HG03135 (cell line): ENCODE data around the gene ANAPC15.

Experiments
- ATAC-seq: cut with Tn5 transposase; IDR thresholded peaks from one replicate; pipeline ENCODE4 v1.9.1; 2021; ENCODE audit warnings: mild to moderate bottlenecking, moderate library complexity; ENCODE audit not compliant: unreplicated experiment

ANAPC15 gene

GRCh38 chr11:72088076-72088808 lies 24.3 kb downstream of the ANAPC15 start:
- ATAC-seq: no peak

GRCh38 chr11:72085621-72086351 lies 26.7 kb downstream of the ANAPC15 start:
- ATAC-seq: no peak

- no peak for ATAC-seq
Observed at GRCh38 chr11:72084965-72085364, 27.5 kb downstream of the ANAPC15 start.

GRCh38 chr11:72084076-72084475 lies 28.4 kb downstream of the ANAPC15 start:
- no peak for ATAC-seq

GRCh38 chr11:72083414-72083813 lies 29.1 kb downstream of the ANAPC15 start:
- ATAC-seq: no peak

- no peak for ATAC-seq
Observed at GRCh38 chr11:72081821-72082453, 30.6 kb downstream of the ANAPC15 start.

GRCh38 chr11:72081184-72081644 lies 31.3 kb downstream of the ANAPC15 start:
- no peak for ATAC-seq

- peak; percentile 94 for ATAC-seq
Observed at GRCh38 chr11:72080326-72081183, 31.9 kb downstream of the ANAPC15 start, which contains the start of the genes LRRC51 and NUMA1. TSS of gene LRRC51 (plus strand) at chr11:72080850. CDS start at chr11:72089084, 8,234 bp downstream. TSS of gene NUMA1 (minus strand) at chr11:72080542. CDS start at chr11:72035943, 44,599 bp downstream.

GRCh38 chr11:72079819-72080325 lies 32.6 kb downstream of the ANAPC15 start:
- ATAC-seq: no peak

GRCh38 chr11:72078477-72078876 lies 34.0 kb downstream of the ANAPC15 start:
- ATAC-seq: no peak

GRCh38 chr11:72075756-72076155 lies 36.7 kb downstream of the ANAPC15 start:
- no peak for ATAC-seq

- no peak for ATAC-seq
Observed at GRCh38 chr11:72075109-72075508, 37.4 kb downstream of the ANAPC15 start.

- no peak for ATAC-seq
Observed at GRCh38 chr11:72072348-72072747, 40.1 kb downstream of the ANAPC15 start.

GRCh38 chr11:72070491-72070890 lies 42.0 kb downstream of the ANAPC15 start:
- no peak for ATAC-seq

GRCh38 chr11:72069787-72070251 lies 42.7 kb downstream of the ANAPC15 start:
- no peak for ATAC-seq

- no peak for ATAC-seq
Observed at GRCh38 chr11:72069200-72069599, 43.3 kb downstream of the ANAPC15 start.

- ATAC-seq: no peak
Observed at GRCh38 chr11:72067676-72068075, 44.8 kb downstream of the ANAPC15 start.

GRCh38 chr11:72067266-72067665 lies 45.2 kb downstream of the ANAPC15 start:
- ATAC-seq: no peak

GRCh38 chr11:72066855-72067254 lies 45.6 kb downstream of the ANAPC15 start:
- ATAC-seq: no peak

- no peak for ATAC-seq
Observed at GRCh38 chr11:72061739-72062396, 50.6 kb downstream of the ANAPC15 start.
